GM12872 (cell line): ENCODE measurements around the gene PARK7.

ENCODE experiments used
- TF ChIP-seq, protein P1 (sequence below): IDR thresholded peaks from 3 replicates; pipeline ENCODE4 v1.5.1; 2011; ENCODE audit warnings: low read depth, mild to moderate bottlenecking, low read length, moderate library complexity; ENCODE audit not compliant: insufficient read depth

The PARK7 gene

GRCh38 chr1:8033322-8033721 is 71.8 kb downstream of the PARK7 start:
- TF ChIP-seq, protein P1, sequence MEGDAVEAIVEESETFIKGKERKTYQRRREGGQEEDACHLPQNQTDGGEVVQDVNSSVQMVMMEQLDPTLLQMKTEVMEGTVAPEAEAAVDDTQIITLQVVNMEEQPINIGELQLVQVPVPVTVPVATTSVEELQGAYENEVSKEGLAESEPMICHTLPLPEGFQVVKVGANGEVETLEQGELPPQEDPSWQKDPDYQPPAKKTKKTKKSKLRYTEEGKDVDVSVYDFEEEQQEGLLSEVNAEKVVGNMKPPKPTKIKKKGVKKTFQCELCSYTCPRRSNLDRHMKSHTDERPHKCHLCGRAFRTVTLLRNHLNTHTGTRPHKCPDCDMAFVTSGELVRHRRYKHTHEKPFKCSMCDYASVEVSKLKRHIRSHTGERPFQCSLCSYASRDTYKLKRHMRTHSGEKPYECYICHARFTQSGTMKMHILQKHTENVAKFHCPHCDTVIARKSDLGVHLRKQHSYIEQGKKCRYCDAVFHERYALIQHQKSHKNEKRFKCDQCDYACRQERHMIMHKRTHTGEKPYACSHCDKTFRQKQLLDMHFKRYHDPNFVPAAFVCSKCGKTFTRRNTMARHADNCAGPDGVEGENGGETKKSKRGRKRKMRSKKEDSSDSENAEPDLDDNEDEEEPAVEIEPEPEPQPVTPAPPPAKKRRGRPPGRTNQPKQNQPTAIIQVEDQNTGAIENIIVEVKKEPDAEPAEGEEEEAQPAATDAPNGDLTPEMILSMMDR, result no peak
